ENCODE results near the gene TMEM132D. TPM values are rescaled to one million over a fixed set of nuclear protein-coding genes. Genes with fewer than 3 reads are reported as not detected.

TMEM132D gene
- total RNA-seq, 1 experiment from 2014 or later: not detected

GRCh38 chr12:129089576-129089975, 814.2 kb downstream of the TMEM132D start:
- no peak for DNase-seq (ENCODE audit: low spot score)
- intact Hi-C loops (cut with micrococcal nuclease; ENCODE audit: unreplicated experiment): no loop called here
- no TSS peak for BruUV-seq (replicated peaks)

GRCh38 chr12:129084875-129085826, 818.7 kb downstream of the TMEM132D start:
- H3K27me3 ChIP-seq (replicated peaks; ENCODE audit: insufficient read depth, low read depth, low read length, poor library complexity): no peaks in the 10 kb centered on the region
- H3K4me1 ChIP-seq (ENCODE audit: insufficient read depth, low read length, poor library complexity, severe bottlenecking): no peaks in the 10 kb centered on the region
- no peaks in the 10 kb centered on the region for H3K36me3 ChIP-seq (ENCODE audit: insufficient read depth, low read length, poor library complexity, severe bottlenecking)
- BruUV-seq (replicated peaks): no TSS peak
- no peak overlapping the region for H3K27ac ChIP-seq (ENCODE audit: low read depth, low read length, poor library complexity, severe bottlenecking)
- no peak for DNase-seq (ENCODE audit: low spot score)
- TF ChIP-seq CTCF (conservative IDR thresholded peaks at IDR 0.05; ENCODE audit: low read depth, low read length): no peak
- no peak for TF ChIP-seq EZH2 (IDR thresholded peaks at IDR 0.05; ENCODE audit: borderline replicate concordance, low read depth, low read length, poor library complexity, severe bottlenecking)
- no peak overlapping the region for H3K4me3 ChIP-seq (ENCODE audit: low read depth, low read length, poor library complexity, severe bottlenecking)
- intact Hi-C loops (cut with micrococcal nuclease; ENCODE audit: unreplicated experiment): no loop called here
- POLR2A ChIA-PET (ENCODE audit: low non-redundant PET): no interaction called here
- CTCF ChIA-PET: no interaction called here
- H3K9me3 ChIP-seq (ENCODE audit: low read depth, low read length, poor library complexity, severe bottlenecking): peaks cover 9% of the 10 kb centered on the region

More at GRCh38 chr12:129089576-129089975, 814.2 kb downstream of the TMEM132D start:
- Histone ChIP-seq H3K9me3 (ENCODE audit: low read depth, low read length, poor library complexity, severe bottlenecking) (peaks cover 6% of the 10 kb centered on the region), H3K36me3 (ENCODE audit: insufficient read depth, low read length, poor library complexity, severe bottlenecking) (no peaks in the 10 kb centered on the region), H3K4me1 (ENCODE audit: insufficient read depth, low read length, poor library complexity, severe bottlenecking) (no peaks in the 10 kb centered on the region), H3K27me3 (replicated peaks; ENCODE audit: insufficient read depth, low read depth, low read length, poor library complexity) (no peaks in the 10 kb centered on the region), H3K27ac (ENCODE audit: low read depth, low read length, poor library complexity, severe bottlenecking) (no peak overlapping the region), H3K4me3 (ENCODE audit: low read depth, low read length, poor library complexity, severe bottlenecking) (no peak overlapping the region)
- ChIA-PET CTCF (no interaction called here), POLR2A (ENCODE audit: low non-redundant PET) (no interaction called here)
- TF ChIP-seq EZH2 (IDR thresholded peaks at IDR 0.05; ENCODE audit: borderline replicate concordance, low read depth, low read length, poor library complexity, severe bottlenecking) (no peak), CTCF (conservative IDR thresholded peaks at IDR 0.05; ENCODE audit: low read depth, low read length) (no peak)

GRCh38 chr12:129083121-129083840, 820.5 kb downstream of the TMEM132D start:
- CTCF ChIA-PET: no interaction called here
- POLR2A ChIA-PET (ENCODE audit: low non-redundant PET): no interaction called here
- DNase-seq (ENCODE audit: low spot score): no peak

More at GRCh38 chr12:129083121-129083840, 820.5 kb downstream of the TMEM132D start:
- H3K27me3 ChIP-seq (replicated peaks; ENCODE audit: insufficient read depth, low read depth, low read length, poor library complexity): no peaks in the 10 kb centered on the region
- H3K4me3 ChIP-seq (ENCODE audit: low read depth, low read length, poor library complexity, severe bottlenecking): no peak overlapping the region
- intact Hi-C loops (cut with micrococcal nuclease; ENCODE audit: unreplicated experiment): no loop called here
- no peaks in the 10 kb centered on the region for H3K36me3 ChIP-seq (ENCODE audit: insufficient read depth, low read length, poor library complexity, severe bottlenecking)
- TF ChIP-seq CTCF (conservative IDR thresholded peaks at IDR 0.05; ENCODE audit: low read depth, low read length) (no peak), EZH2 (IDR thresholded peaks at IDR 0.05; ENCODE audit: borderline replicate concordance, low read depth, low read length, poor library complexity, severe bottlenecking) (no peak)
- H3K27ac ChIP-seq (ENCODE audit: low read depth, low read length, poor library complexity, severe bottlenecking): no peak overlapping the region
- BruUV-seq (replicated peaks): no TSS peak
- H3K4me1 ChIP-seq (ENCODE audit: insufficient read depth, low read length, poor library complexity, severe bottlenecking): no peaks in the 10 kb centered on the region
- peaks cover 9% of the 10 kb centered on the region for H3K9me3 ChIP-seq (ENCODE audit: low read depth, low read length, poor library complexity, severe bottlenecking)
